ENCODE results near the gene WDFY2.

WDFY2 gene

GRCh38 chr13:51618626-51619025 lies 34.4 kb downstream of the WDFY2 start:
- Histone ChIP-seq H2AFZ (ENCODE audit: low read depth, low read length, severe bottlenecking) (no peak overlapping the region), H3K27ac (ENCODE audit: low read depth, low read length) (no peak overlapping the region), H3K9ac (ENCODE audit: low read length) (no peak overlapping the region), H3K79me2 (ENCODE audit: insufficient read depth, low read length) (no peaks in the 10 kb centered on the region), H3K4me3 (ENCODE audit: insufficient read depth, low read length, poor library complexity, severe bottlenecking) (no peak overlapping the region), H3K27me3 (ENCODE audit: low read length) (no peaks in the 10 kb centered on the region), H3F3A (ENCODE audit: insufficient read depth) (no peaks in the 10 kb centered on the region), H3K9me3 (ENCODE audit: insufficient read depth, low read length) (no peaks in the 10 kb centered on the region), H4K20me1 (ENCODE audit: low read depth, low read length) (peaks cover 7% of the 10 kb centered on the region; the same call in 1 of the 2 replicates), H3K4me2 (ENCODE audit: low read depth, low read length, poor library complexity, severe bottlenecking) (no peak overlapping the region), H3K36me3 (ENCODE audit: low read length) (no peaks in the 10 kb centered on the region), H3K9me2 (replicated peaks; ENCODE audit: insufficient read depth, low read length) (no peaks in the 10 kb centered on the region)
- no peak for TF ChIP-seq CTCF (IDR thresholded peaks at IDR 0.05; ENCODE audit: insufficient read depth, low read length, poor library complexity, severe bottlenecking)
- TF ChIP-seq EZH2phosphoT487 (conservative IDR thresholded peaks at IDR 0.05; ENCODE audit: low read length): no peak

- H3K36me3 ChIP-seq (ENCODE audit: low read length): no peaks in the 10 kb centered on the region
- H3K9me2 ChIP-seq (replicated peaks; ENCODE audit: insufficient read depth, low read length): no peaks in the 10 kb centered on the region
- no peak overlapping the region for H2AFZ ChIP-seq (ENCODE audit: low read depth, low read length, severe bottlenecking)
- H3K79me2 ChIP-seq (ENCODE audit: insufficient read depth, low read length): no peaks in the 10 kb centered on the region
- H3K9ac ChIP-seq (ENCODE audit: low read length): no peak overlapping the region
- H3K4me2 ChIP-seq (ENCODE audit: low read depth, low read length, poor library complexity, severe bottlenecking): no peak overlapping the region
- no peaks in the 10 kb centered on the region for H3K9me3 ChIP-seq (ENCODE audit: insufficient read depth, low read length)
- H3F3A ChIP-seq (ENCODE audit: insufficient read depth): no peaks in the 10 kb centered on the region
- no peak overlapping the region for H3K27ac ChIP-seq (ENCODE audit: low read depth, low read length)
- H3K4me3 ChIP-seq (ENCODE audit: insufficient read depth, low read length, poor library complexity, severe bottlenecking): no peak overlapping the region
- TF ChIP-seq CTCF (IDR thresholded peaks at IDR 0.05; ENCODE audit: insufficient read depth, low read length, poor library complexity, severe bottlenecking) (no peak), EZH2phosphoT487 (conservative IDR thresholded peaks at IDR 0.05; ENCODE audit: low read length) (no peak)
- H4K20me1 ChIP-seq (ENCODE audit: low read depth, low read length): peaks cover 7% of the 10 kb centered on the region; the same call in 1 of the 2 replicates
- no peaks in the 10 kb centered on the region for H3K27me3 ChIP-seq (ENCODE audit: low read length)
Measured at GRCh38 chr13:51619614-51620013, 35.4 kb downstream of the WDFY2 start.

- Histone ChIP-seq H3K9me3 (ENCODE audit: insufficient read depth, low read length) (no peaks in the 10 kb centered on the region), H2AFZ (ENCODE audit: low read depth, low read length, severe bottlenecking) (no peak overlapping the region), H3K36me3 (ENCODE audit: low read length) (no peaks in the 10 kb centered on the region), H3K4me2 (ENCODE audit: low read depth, low read length, poor library complexity, severe bottlenecking) (no peak overlapping the region), H3K79me2 (ENCODE audit: insufficient read depth, low read length) (no peaks in the 10 kb centered on the region), H4K20me1 (ENCODE audit: low read depth, low read length) (peaks cover 4% of the 10 kb centered on the region; the same call in 1 of the 2 replicates), H3K27me3 (ENCODE audit: low read length) (no peaks in the 10 kb centered on the region), H3K4me3 (ENCODE audit: insufficient read depth, low read length, poor library complexity, severe bottlenecking) (no peak overlapping the region), H3K27ac (ENCODE audit: low read depth, low read length) (no peak overlapping the region), H3K9me2 (replicated peaks; ENCODE audit: insufficient read depth, low read length) (no peaks in the 10 kb centered on the region), H3F3A (ENCODE audit: insufficient read depth) (no peaks in the 10 kb centered on the region), H3K9ac (ENCODE audit: low read length) (no peak overlapping the region)
- no peak for TF ChIP-seq EZH2phosphoT487 (conservative IDR thresholded peaks at IDR 0.05; ENCODE audit: low read length)
- no peak for TF ChIP-seq CTCF (IDR thresholded peaks at IDR 0.05; ENCODE audit: insufficient read depth, low read length, poor library complexity, severe bottlenecking)
Measured at GRCh38 chr13:51620165-51620983, 36.1 kb downstream of the WDFY2 start.
